Subcutaneous abdominal adipose tissue (tissue), 5 donors: ENCODE measurements around the gene TFR2.

Experiments
- H3K27ac ChIP-seq: one replicate; pipeline ENCODE4 v1.7.0; 2013; ENCODE audit warnings: low read depth, mild to moderate bottlenecking, inconsistent platforms, low read length, moderate library complexity
- H3K27me3 ChIP-seq, 5 donors: one replicate each; pipeline ENCODE4 v1.7.0; 2013; ENCODE audit warnings: low read length in 5 of 5, inconsistent platforms in 1 of 5; ENCODE audit not compliant: control insufficient read depth in 5 of 5, insufficient read depth in 4 of 5
- H3K36me3 ChIP-seq, 5 donors: one replicate each; pipeline ENCODE4 v1.7.0; 2013; ENCODE audit warnings: low read length in 5 of 5; ENCODE audit not compliant: control insufficient read depth in 5 of 5, insufficient read depth in 5 of 5
- H3K4me1 ChIP-seq, 5 donors: one replicate each; pipeline ENCODE4 v1.7.0; 2013; ENCODE audit warnings: low read length in 5 of 5, mild to moderate bottlenecking in 3 of 5, moderate library complexity in 1 of 5; ENCODE audit not compliant: control insufficient read depth in 5 of 5, insufficient read depth in 5 of 5
- H3K4me3 ChIP-seq, 5 donors: one replicate each; pipeline ENCODE4 v1.7.0; 2013; ENCODE audit warnings: low read length in 5 of 5, low read depth in 1 of 5
- H3K9ac ChIP-seq, 5 donors: one replicate each; pipeline ENCODE4 v1.7.0; 2013; ENCODE audit warnings: low read length in 5 of 5, mild to moderate bottlenecking in 4 of 5, moderate library complexity in 3 of 5
- H3K9me3 ChIP-seq, 5 donors: one replicate each; pipeline ENCODE4 v1.7.0; 2013; ENCODE audit warnings: low read length in 5 of 5; ENCODE audit not compliant: control insufficient read depth in 5 of 5
- donor health status: healthy.
- donor health status: healthy.
- donor health status: healthy.
- donor health status: healthy.
- donor health status: healthy.

Gene TFR2

DNA sequence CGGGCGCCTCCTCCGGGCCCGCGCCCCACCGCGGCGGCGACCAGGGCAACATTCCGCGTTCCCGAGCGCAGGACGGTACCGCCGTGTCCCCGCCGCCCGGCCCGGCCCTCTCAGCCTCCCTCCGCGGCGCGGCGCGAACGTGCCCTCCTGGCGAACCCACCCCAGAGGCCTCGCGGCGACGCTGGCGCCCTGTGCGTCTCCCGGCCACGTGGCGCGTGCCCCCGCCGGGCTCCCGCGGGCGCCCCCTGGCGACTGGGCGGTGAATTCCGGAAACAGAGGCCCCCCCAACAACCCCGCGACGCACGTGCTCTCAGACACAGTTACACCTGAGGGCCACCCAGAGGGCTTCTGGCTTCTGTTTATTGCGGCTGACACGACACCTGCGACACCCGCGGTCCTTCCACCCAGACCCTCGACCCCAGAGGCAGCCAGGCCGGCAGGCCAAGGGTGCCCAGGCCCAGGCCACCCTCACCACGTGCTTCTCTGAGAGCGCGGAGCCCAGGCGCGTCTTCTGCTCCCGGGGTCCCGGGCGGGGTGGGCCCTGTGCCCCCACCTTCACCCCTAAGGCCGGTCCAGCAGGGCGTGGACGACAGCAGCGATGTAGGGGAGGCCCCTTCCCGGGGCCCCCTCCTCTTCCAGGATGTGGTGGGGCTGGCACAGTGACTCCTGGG, 67.5 kb downstream of the TFR2 start, which contains the start of gene SAP25:
SAP25 (minus strand) TSS at position 210 of the 671 bp plus-strand sequence; CDS start at position 52, 158 bp downstream.
- H3K9ac ChIP-seq = no peak within 1 kb of the TSS
- H3K36me3 ChIP-seq = peaks cover 0 to 58% (median 43%) of the 10 kb centered on the region in 5 donors
- H3K4me3 ChIP-seq = no peak within 1 kb of the TSS
- H3K27ac ChIP-seq = no peak within 1 kb of the TSS
- no peaks in the 10 kb centered on the region for H3K27me3 ChIP-seq
- H3K4me1 ChIP-seq = peaks cover 1 to 23% (median 17%) of the 10 kb centered on the region in 5 donors
- no peaks in the 10 kb centered on the region for H3K9me3 ChIP-seq

DNA sequence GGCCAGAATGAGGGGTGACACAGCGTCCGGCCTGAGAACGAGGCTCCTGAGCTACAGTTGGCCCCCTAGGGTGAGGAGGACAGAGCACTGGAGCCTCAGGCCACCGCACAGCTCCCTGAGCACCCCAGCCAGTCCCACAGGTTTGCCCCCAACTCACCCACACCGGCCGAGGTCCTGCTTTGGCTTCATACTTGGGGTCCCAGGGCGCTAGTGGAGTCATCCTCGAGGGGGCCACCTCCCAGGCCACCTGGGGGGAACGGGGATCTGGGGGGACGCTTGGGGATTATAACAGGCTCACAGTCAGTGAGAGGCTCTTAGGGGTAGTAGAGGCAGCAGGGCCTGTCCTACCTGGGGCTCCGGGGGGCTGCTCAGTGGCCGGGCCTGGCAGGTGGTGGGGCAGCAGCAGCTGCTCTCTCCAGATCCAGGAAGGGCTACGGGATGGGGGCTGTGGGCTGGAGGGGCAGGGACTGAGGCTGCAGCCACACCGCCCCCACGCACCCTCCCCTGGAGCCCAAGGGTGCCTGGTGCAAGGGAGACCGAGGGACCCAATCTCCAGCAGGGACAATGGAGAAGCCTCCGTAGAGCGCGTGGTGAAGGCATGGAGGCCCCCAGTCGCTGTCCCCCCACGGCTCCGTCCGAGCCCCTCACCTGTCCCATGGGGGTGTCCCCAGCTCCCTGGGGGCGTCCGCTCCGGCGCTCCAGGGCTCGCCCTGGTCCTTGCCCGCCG, 68.2 kb downstream of the TFR2 start:
- H3K36me3 ChIP-seq = peaks cover 0 to 51% (median 36%) of the 10 kb centered on the region in 5 donors
- H3K27me3 ChIP-seq = no peaks in the 10 kb centered on the region

DNA sequence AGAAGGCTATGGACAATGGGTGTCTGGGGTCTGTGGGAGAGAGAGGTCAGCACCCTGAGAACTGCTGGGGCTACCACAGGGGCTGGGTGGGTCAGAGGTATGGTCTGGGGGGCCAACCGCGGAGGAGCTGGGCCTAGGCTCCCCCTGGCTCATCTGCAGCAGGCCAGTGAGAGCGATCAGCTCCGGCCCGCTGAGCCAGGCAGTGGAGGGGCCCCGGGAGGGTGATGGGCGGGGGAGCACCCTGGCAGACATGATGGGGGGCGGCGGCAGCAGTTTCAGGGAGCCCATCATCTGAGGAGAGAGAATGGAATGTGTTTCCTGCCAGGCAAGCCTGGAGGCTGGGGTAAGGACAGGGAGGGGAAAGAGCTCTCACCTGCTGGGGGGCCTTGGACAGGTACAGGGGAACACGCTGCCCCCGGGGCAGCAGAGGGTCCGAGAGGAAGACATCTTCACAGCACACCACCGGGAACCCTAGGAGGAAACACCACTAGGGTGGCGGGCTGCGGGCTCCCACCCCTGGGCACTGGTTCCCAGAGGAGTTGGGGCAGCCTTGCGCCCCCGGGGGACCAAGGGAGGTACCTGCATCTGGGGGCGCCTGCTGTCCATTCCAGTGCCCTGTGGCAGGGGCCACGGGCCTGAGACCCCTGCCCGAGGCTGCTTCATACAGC, 68.9 kb downstream of the TFR2 start:
- H3K4me1 ChIP-seq = peaks cover 1 to 35% (median 25%) of the 10 kb centered on the region in 5 donors
- no peaks in the 10 kb centered on the region for H3K27me3 ChIP-seq
- peaks cover 0 to 44% (median 29%) of the 10 kb centered on the region in 5 donors for H3K36me3 ChIP-seq
- H3K9ac ChIP-seq = no peak overlapping the region
- H3K9me3 ChIP-seq = no peaks in the 10 kb centered on the region
- H3K4me3 ChIP-seq = no peak overlapping the region
- H3K27ac ChIP-seq = no peak overlapping the region

More for the DNA sequence above, 68.2 kb downstream of the TFR2 start:
- H3K9me3 ChIP-seq = no peaks in the 10 kb centered on the region
- no peak overlapping the region for H3K27ac ChIP-seq
- H3K4me1 ChIP-seq = peaks cover 1 to 30% (median 22%) of the 10 kb centered on the region in 5 donors
- H3K4me3 ChIP-seq = no peak overlapping the region
- H3K9ac ChIP-seq = no peak overlapping the region

DNA sequence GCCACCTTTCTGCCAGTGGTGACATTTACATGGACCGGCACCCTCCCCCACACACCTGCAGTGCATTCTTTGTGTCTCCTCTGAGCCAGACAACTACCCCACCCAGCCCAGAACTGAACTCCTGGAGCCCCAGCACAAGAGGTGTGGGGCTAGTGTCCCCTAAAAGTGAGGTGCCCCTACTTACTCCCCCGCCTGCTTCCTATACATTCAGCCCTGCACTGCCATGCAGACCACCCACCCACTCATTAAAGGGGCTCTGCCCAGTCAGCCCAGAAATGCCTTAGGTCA, 69.6 kb downstream of the TFR2 start:
- H3K4me1 ChIP-seq = peaks cover 1 to 36% (median 25%) of the 10 kb centered on the region in 5 donors
- H3K4me3 ChIP-seq = no peak overlapping the region
- no peak overlapping the region for H3K27ac ChIP-seq
- H3K9me3 ChIP-seq = no peaks in the 10 kb centered on the region
- no peak overlapping the region for H3K9ac ChIP-seq
- H3K36me3 ChIP-seq = peaks cover 0 to 38% (median 23%) of the 10 kb centered on the region in 5 donors
- no peaks in the 10 kb centered on the region for H3K27me3 ChIP-seq

DNA sequence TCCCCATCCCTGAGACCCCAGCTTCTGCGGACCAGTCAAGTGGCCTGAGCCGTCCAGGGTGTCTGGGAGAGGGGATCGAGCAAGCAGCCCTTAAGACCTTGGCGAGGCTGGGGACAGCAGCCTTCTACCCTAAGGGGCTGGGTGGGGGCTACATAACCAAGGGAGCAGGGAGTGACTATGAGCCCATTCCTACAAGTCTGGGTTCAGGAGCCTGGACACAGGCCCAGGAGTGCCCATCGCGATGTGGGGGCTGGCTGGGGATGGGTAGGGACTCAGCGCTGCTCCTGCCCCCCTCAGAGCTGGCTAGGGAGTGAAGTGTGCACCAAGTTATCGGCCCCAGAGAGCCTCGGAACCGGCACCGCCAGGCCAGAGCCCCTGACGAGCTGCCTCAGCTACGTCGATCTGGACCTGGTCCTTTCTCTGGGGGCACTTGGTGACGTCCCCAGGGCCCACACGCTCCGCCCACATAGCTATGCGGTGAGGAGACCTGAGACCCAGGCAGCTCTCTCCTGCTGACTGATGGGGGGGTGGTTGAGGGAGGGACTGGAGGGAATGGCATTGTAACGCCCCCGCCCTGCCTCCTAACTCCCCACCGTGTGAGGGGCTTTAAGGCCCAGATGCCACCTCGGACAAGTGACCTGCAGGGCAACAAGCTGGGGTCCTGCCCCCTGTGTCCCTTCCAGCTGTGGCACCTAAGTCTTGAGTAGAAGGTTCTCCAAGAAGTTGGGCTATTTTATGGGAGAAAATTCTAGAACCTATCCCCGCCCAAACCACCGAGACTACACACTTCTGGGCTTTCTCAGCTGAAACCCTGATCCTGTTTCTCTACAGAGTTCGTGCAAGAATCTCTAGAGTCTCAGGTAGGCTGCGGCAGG, 70.2 kb downstream of the TFR2 start:
- H3K4me1 ChIP-seq = peaks cover 1 to 36% (median 25%) of the 10 kb centered on the region in 5 donors
- H3K9ac ChIP-seq = no peak overlapping the region
- peaks cover 0 to 32% (median 18%) of the 10 kb centered on the region in 5 donors for H3K36me3 ChIP-seq
- H3K27ac ChIP-seq = no peak overlapping the region
- no peak overlapping the region for H3K4me3 ChIP-seq
- H3K27me3 ChIP-seq = no peaks in the 10 kb centered on the region
- no peaks in the 10 kb centered on the region for H3K9me3 ChIP-seq
